ENCODE measurements around the gene CDCA4. TPM values are rescaled to one million over a fixed set of nuclear protein-coding genes. Genes with fewer than 3 reads are reported as not detected.
A peak's percentile ranks its signal among the peaks of the same experiment; 100 is the strongest.

Gene CDCA4
- total RNA-seq, 1 donor from 2014 or later: 15.2 TPM

DNA sequence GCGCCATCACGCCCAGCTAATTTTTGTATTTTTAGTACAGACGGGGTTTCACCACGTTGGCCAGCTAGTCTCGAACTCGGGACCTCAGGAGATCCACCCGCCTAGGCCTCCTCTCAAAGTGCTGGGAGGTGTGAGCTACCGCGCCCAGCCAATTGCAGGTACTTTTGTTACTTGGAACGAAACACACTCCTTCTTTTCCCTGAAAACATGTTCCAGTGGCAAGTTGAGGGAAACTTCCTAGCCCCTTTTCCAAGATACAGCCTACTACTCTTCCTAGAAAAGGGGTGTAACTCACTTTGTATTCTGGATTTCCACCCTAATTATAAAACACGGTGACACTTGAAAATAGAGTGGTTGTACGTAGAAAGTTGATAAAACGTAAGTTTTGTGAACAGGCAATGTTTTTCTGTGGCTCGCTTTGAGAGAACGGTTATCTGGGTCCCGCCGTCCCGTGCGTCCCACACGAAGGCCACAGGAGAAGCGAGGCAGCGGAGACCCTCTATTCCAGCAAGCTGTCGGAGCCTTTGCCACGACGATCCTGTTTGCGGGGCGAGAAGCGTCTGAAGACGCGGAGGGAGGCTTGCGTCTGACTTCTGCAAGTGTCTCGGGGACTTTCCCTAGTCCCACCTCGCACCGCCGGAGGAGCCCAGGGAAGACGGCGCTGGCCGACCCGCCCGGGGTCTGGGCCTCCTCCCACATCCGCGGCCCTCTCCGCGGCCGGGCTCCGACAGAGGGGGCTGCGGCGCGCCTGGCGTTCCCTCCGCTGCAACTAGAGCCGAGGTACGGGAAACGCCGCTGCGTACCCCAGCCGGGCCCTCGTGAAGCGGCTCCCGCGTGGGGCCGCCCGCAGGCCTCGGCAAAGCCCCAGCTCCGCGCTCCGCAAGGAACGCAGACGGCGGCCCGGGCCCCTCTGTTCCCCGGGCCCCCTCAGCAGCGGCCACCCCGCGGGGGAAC, 745 bp downstream of the CDCA4 start:
- H3K27ac ChIP-seq: peak overlapping the region; percentile 90
- H3K4me3 ChIP-seq: peak overlapping the region; percentile 63 to 78
- no peaks in the 10 kb centered on the region for H3K9me3 ChIP-seq
- intact Hi-C loops (cut with DNase I): loop anchor here (5.0 kb wide), 1 partner anchor 48 kb away; no protein-coding TSS in a partner anchor
- no peak for TF ChIP-seq POLR2AphosphoS5 (IDR thresholded peaks at IDR 0.05; ENCODE audit: insufficient read depth in 1 of 2, low read depth in 1 of 2)
- TF ChIP-seq POLR2A (IDR thresholded peaks at IDR 0.05): no peak
- TF ChIP-seq, protein P1, sequence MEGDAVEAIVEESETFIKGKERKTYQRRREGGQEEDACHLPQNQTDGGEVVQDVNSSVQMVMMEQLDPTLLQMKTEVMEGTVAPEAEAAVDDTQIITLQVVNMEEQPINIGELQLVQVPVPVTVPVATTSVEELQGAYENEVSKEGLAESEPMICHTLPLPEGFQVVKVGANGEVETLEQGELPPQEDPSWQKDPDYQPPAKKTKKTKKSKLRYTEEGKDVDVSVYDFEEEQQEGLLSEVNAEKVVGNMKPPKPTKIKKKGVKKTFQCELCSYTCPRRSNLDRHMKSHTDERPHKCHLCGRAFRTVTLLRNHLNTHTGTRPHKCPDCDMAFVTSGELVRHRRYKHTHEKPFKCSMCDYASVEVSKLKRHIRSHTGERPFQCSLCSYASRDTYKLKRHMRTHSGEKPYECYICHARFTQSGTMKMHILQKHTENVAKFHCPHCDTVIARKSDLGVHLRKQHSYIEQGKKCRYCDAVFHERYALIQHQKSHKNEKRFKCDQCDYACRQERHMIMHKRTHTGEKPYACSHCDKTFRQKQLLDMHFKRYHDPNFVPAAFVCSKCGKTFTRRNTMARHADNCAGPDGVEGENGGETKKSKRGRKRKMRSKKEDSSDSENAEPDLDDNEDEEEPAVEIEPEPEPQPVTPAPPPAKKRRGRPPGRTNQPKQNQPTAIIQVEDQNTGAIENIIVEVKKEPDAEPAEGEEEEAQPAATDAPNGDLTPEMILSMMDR (IDR thresholded peaks at IDR 0.05): no peak
- H3K36me3 ChIP-seq: no peaks in the 10 kb centered on the region
- DNase-seq (ENCODE audit: extremely low spot score in 2 of 2): no peak
- no peaks in the 10 kb centered on the region for H3K27me3 ChIP-seq
- peaks cover 57% of the 10 kb centered on the region for H3K4me1 ChIP-seq

DNA sequence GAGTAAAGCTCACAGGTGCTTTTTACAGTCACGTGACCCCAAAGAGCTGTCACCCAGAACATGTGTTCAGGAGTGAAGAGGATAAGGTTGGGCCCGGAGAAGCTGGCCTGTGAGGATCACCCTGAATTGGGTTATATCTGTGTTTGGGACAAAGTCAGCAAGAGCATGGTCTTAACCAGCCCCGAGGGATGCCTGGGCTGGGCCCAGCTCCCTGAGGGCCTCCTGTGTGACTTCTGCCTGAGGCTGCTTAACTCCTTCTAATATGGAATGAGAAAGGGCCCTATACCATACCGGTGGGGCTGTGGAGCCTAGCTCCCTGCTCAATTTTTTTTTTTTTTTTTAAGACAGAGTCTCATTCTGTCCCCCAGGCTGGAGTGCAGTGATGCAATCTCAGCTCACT, 2.5 kb downstream of the CDCA4 start:
- Histone ChIP-seq H3K36me3 (no peaks in the 10 kb centered on the region), H3K27me3 (no peaks in the 10 kb centered on the region), H3K9me3 (no peaks in the 10 kb centered on the region), H3K27ac (no peak overlapping the region), H3K4me3 (no peak overlapping the region), H3K4me1 (peaks cover 67% of the 10 kb centered on the region)
- intact Hi-C loops (cut with DNase I): no loop called here
- DNase-seq (ENCODE audit: extremely low spot score in 2 of 2): no peak
- TF ChIP-seq, protein P1 (IDR thresholded peaks at IDR 0.05): no peak
- TF ChIP-seq POLR2A (IDR thresholded peaks at IDR 0.05): no peak
- TF ChIP-seq POLR2AphosphoS5 (IDR thresholded peaks at IDR 0.05; ENCODE audit: insufficient read depth in 1 of 2, low read depth in 1 of 2): no peak

DNA sequence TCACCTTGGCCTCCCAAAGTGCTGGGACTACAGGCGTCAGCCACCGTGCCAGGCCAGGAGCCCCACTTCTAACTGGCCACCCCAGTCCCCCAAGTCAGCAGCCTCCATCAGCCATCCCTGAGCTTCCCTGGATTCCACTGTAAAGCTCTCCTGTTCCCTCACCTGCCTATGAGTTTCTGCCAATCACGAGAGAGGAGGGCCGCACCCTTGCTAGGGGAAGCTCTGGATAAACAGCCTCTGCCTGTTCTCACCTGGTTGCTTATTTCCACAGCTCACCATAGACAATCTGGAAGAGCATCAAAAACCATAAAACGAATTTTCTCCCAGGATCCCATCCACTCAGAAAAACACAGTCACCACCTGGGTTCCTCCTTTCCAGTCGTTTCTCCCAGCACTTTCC, 5.0 kb downstream of the CDCA4 start:
- Histone ChIP-seq H3K36me3 (peaks cover 0 to 8% of the 10 kb centered on the region in 2 donors), H3K27ac (peak overlapping the region; percentile 22), H3K4me3 (no peak overlapping the region), H3K4me1 (peaks cover 70% of the 10 kb centered on the region), H3K27me3 (no peaks in the 10 kb centered on the region), H3K9me3 (no peaks in the 10 kb centered on the region)
- no peak for DNase-seq (ENCODE audit: extremely low spot score in 2 of 2)
- intact Hi-C loops (cut with DNase I): no loop called here
- TF ChIP-seq, protein P1 (IDR thresholded peaks at IDR 0.05): no peak
- peak in 1 of 2 donors; percentile 58 for TF ChIP-seq POLR2AphosphoS5 (IDR thresholded peaks at IDR 0.05; ENCODE audit: insufficient read depth in 1 of 2, low read depth in 1 of 2)

- Histone ChIP-seq H3K27ac (peak overlapping the region; percentile 22), H3K9me3 (no peaks in the 10 kb centered on the region), H3K4me1 (peaks cover 67% of the 10 kb centered on the region), H3K36me3 (peaks cover 0 to 12% of the 10 kb centered on the region in 2 donors), H3K27me3 (no peaks in the 10 kb centered on the region), H3K4me3 (no peak overlapping the region)
- no peak for DNase-seq (ENCODE audit: extremely low spot score in 2 of 2)
- TF ChIP-seq POLR2A (IDR thresholded peaks at IDR 0.05) (no peak), POLR2AphosphoS5 (IDR thresholded peaks at IDR 0.05; ENCODE audit: insufficient read depth in 1 of 2, low read depth in 1 of 2) (no peak)
- TF ChIP-seq, protein P1 (IDR thresholded peaks at IDR 0.05): no peak
- intact Hi-C loops (cut with DNase I): no loop called here
These were observed 5.6 kb downstream of the CDCA4 start for GRCh38 chr14:105015242-105015641.

GRCh38 chr14:105014631-105015030, 6.3 kb downstream of the CDCA4 start:
- no peak overlapping the region for H3K4me3 ChIP-seq
- TF ChIP-seq POLR2A (IDR thresholded peaks at IDR 0.05): no peak
- TF ChIP-seq, protein P1 (IDR thresholded peaks at IDR 0.05): no peak
- TF ChIP-seq POLR2AphosphoS5 (IDR thresholded peaks at IDR 0.05; ENCODE audit: insufficient read depth in 1 of 2, low read depth in 1 of 2): no peak
- peaks cover 61% of the 10 kb centered on the region for H3K4me1 ChIP-seq
- no peak for DNase-seq (ENCODE audit: extremely low spot score in 2 of 2)
- no peak overlapping the region for H3K27ac ChIP-seq
- H3K9me3 ChIP-seq: no peaks in the 10 kb centered on the region
- intact Hi-C loops (cut with DNase I): no loop called here
- H3K36me3 ChIP-seq: peaks cover 0 to 18% of the 10 kb centered on the region in 2 donors
- no peaks in the 10 kb centered on the region for H3K27me3 ChIP-seq

Measured in vagina (tissue), 2 donors.